HEK293 (cell line): ENCODE data around the gene MPPED1.

Source experiments
- CTCF ChIP-seq: fragments of 450-650 bp; formaldehyde crosslinking; IDR thresholded peaks from 2 replicates; pipeline ENCODE4 v1.5.1; 2016; ENCODE audit warnings: missing biosample characterization, missing genetic modification characterization
- PRDM1 ChIP-seq: fragments of 450-650 bp; formaldehyde crosslinking; IDR thresholded peaks from 2 replicates; pipeline ENCODE4; 2016; ENCODE audit warnings: missing biosample characterization, missing genetic modification characterization
- SALL2 ChIP-seq: fragments of 450-650 bp; formaldehyde crosslinking; IDR thresholded peaks from 2 replicates; pipeline ENCODE4 v1.5.0; 2017; ENCODE audit warnings: missing biosample characterization, mild to moderate bottlenecking, missing genetic modification characterization, borderline replicate concordance

GRCh38 chr22:43441751-43442150 is 29.9 kb downstream of the MPPED1 start:
- TF ChIP-seq PRDM1 (no peak), CTCF (tag by site-specific recombination) (no peak), SALL2 (tag by site-specific recombination) (no peak)
